ENCODE measurements around the gene OTULIN.

Gene OTULIN

GRCh38 chr5:14668181-14668591 lies 3.7 kb downstream of the OTULIN start:
- no peak for DNase-seq (ENCODE audit: low spot score)

GRCh38 chr5:14669415-14669814 lies 4.9 kb downstream of the OTULIN start:
- DNase-seq (ENCODE audit: low spot score), result no peak

GRCh38 chr5:14669975-14670374 lies 5.5 kb downstream of the OTULIN start:
- no peak for DNase-seq (ENCODE audit: low spot score)

- no peak for DNase-seq (ENCODE audit: low spot score)
Observed at GRCh38 chr5:14671414-14671813, 6.9 kb downstream of the OTULIN start.

GRCh38 chr5:14672082-14672481 lies 7.6 kb downstream of the OTULIN start:
- DNase-seq (ENCODE audit: low spot score), result no peak

- no peak for DNase-seq (ENCODE audit: low spot score)
Observed at GRCh38 chr5:14672484-14673394, 8.2 kb downstream of the OTULIN start.

- DNase-seq (ENCODE audit: low spot score), result no peak
Observed at GRCh38 chr5:14673443-14673842, 8.9 kb downstream of the OTULIN start.

- no peak for DNase-seq (ENCODE audit: low spot score)
Observed at GRCh38 chr5:14674983-14675854, 10.7 kb downstream of the OTULIN start.

- no peak for DNase-seq (ENCODE audit: low spot score)
Observed at GRCh38 chr5:14675865-14676300, 11.4 kb downstream of the OTULIN start.

- DNase-seq (ENCODE audit: low spot score), result no peak
Observed at GRCh38 chr5:14676320-14676719, 11.8 kb downstream of the OTULIN start.

GRCh38 chr5:14678773-14679334 lies 14.3 kb downstream of the OTULIN start:
- DNase-seq (ENCODE audit: low spot score), result no peak

- DNase-seq (ENCODE audit: low spot score), result no peak
Observed at GRCh38 chr5:14679595-14679994, 15.1 kb downstream of the OTULIN start.

- no peak for DNase-seq (ENCODE audit: low spot score)
Observed at GRCh38 chr5:14681236-14681752, 16.8 kb downstream of the OTULIN start.

GRCh38 chr5:14683906-14684455 lies 19.5 kb downstream of the OTULIN start:
- DNase-seq (ENCODE audit: low spot score), result no peak

- DNase-seq (ENCODE audit: low spot score), result no peak
Observed at GRCh38 chr5:14684757-14685156, 20.2 kb downstream of the OTULIN start.

- DNase-seq (ENCODE audit: low spot score), result peak; percentile 82
Observed at GRCh38 chr5:14685757-14686156, 21.2 kb downstream of the OTULIN start.

- no peak for DNase-seq (ENCODE audit: low spot score)
Observed at GRCh38 chr5:14686517-14686916, 22.0 kb downstream of the OTULIN start.

GRCh38 chr5:14687023-14687665 lies 22.6 kb downstream of the OTULIN start:
- DNase-seq (ENCODE audit: low spot score), result no peak

- DNase-seq (ENCODE audit: low spot score), result no peak
Observed at GRCh38 chr5:14693070-14693469, 28.6 kb downstream of the OTULIN start.

- DNase-seq (ENCODE audit: low spot score), result no peak
Observed at GRCh38 chr5:14695152-14695551, 30.6 kb downstream of the OTULIN start.

GRCh38 chr5:14696057-14696456 lies 31.5 kb downstream of the OTULIN start:
- DNase-seq (ENCODE audit: low spot score), result no peak

All from Ammon's horn (tissue), 1 donor.